Natural killer cell (primary cell): ENCODE results near the gene CCDC82. TPM values are rescaled to one million over a fixed set of nuclear protein-coding genes. Genes with fewer than 3 reads are reported as not detected.
"Not testable (repeated sequence)": the region's sequence is repeated elsewhere in the genome, so short reads cannot be mapped to it uniquely, and the experiment has no call there.

ENCODE experiments used
- ATAC-seq, 3 donors: fragments of 150-1000 bp in 2 of 3; fragments of 200-7000 bp in 1 of 3; cut with Tn5 transposase; 1 replicate in 1 of 3; 2 replicates in 2 of 3; pipeline ENCODE4 v1.10.0; 2021; ENCODE audit warnings: mild to moderate bottlenecking in 2 of 3, moderate library complexity in 2 of 3
- DNase-seq, 2 donors: peaks; one replicate each; pipeline versions ENCODE4 v3.0.0 to v3.0.0-alpha.2; 2013 to 2021; ENCODE audit warnings: mixed read lengths in 1 of 2
- H3K27ac ChIP-seq: one replicate; pipeline ENCODE4 v1.5.1; 2013; ENCODE audit warnings: mild to moderate bottlenecking, low read length
- H3K27me3 ChIP-seq: one replicate; pipeline ENCODE4 v1.6.1; 2013; ENCODE audit warnings: low read length; ENCODE audit not compliant: control insufficient read depth, insufficient read depth
- H3K36me3 ChIP-seq: one replicate; pipeline ENCODE4 v1.6.1; 2013; ENCODE audit warnings: low read length; ENCODE audit not compliant: control insufficient read depth, insufficient read depth
- H3K4me1 ChIP-seq: one replicate; pipeline ENCODE4 v1.6.1; 2013; ENCODE audit warnings: low read length; ENCODE audit not compliant: control insufficient read depth, insufficient read depth
- H3K4me3 ChIP-seq: one replicate; pipeline ENCODE4 v1.5.1; 2013; ENCODE audit warnings: low read length
- H3K9me3 ChIP-seq: one replicate; pipeline ENCODE4 v1.6.1; 2013; ENCODE audit warnings: low read length; ENCODE audit not compliant: control insufficient read depth, insufficient read depth
- H3K27ac Mint-ChIP-seq, 2 donors: one replicate each; pipeline ENCODE4 v1.8.0; 2022; ENCODE audit warnings: mild to moderate bottlenecking in 2 of 2, mixed read lengths in 2 of 2, moderate library complexity in 1 of 2
- H3K27me3 Mint-ChIP-seq, 2 donors: one replicate each; pipeline ENCODE4 v1.8.0; 2022; ENCODE audit warnings: low read depth in 2 of 2, mixed read lengths in 2 of 2
- H3K36me3 Mint-ChIP-seq: one replicate; pipeline ENCODE4 v1.8.0; 2022; ENCODE audit warnings: mixed read lengths
- H3K4me1 Mint-ChIP-seq, 2 donors: one replicate each; pipeline ENCODE4 v1.8.0; 2022; ENCODE audit warnings: mixed read lengths in 2 of 2
- H3K4me3 Mint-ChIP-seq: one replicate; pipeline ENCODE4 v1.8.0; 2022; ENCODE audit warnings: mild to moderate bottlenecking, moderate library complexity, mixed read lengths
- H3K9me3 Mint-ChIP-seq, 2 donors: one replicate each; pipeline ENCODE4 v1.8.0; 2022; ENCODE audit warnings: mixed read lengths in 2 of 2
- WGBS: methylation state at CpG from one replicate; pipeline ENCODE4 v1.1.7; 2013; ENCODE audit warnings: missing lambda C conversion rate; ENCODE audit not compliant: insufficient coverage; 5-methylcytosine and 5-hydroxymethylcytosine counted together
- intact Hi-C: fragments of 100-400 bp; cut with micrococcal nuclease; formaldehyde crosslinking; loops from one replicate; pipeline ENCODE4 v1.14.2; 2022
- total RNA-seq, 4 donors: library from RNA; stranded (reverse); fragments of 120-200 nt in 1 of 4; gene quantifications; one replicate each; pipeline versions ENCODE4 v1.2.3 to v1.2.4, GENCODE V29; 2013 to 2022
- TF ChIP-seq, protein P1 (sequence below): fragments of 200-600 bp; IDR thresholded peaks from one replicate; pipeline ENCODE4 v1.8.0; 2022; ENCODE audit warnings: antibody characterized with exemption

CCDC82 gene
- total RNA-seq, 3 donors from 2014 or later (not counting 1 experiment from before 2014, with no cell fraction given): 36.2 to 42.1 (median 38.0) TPM

DNA sequence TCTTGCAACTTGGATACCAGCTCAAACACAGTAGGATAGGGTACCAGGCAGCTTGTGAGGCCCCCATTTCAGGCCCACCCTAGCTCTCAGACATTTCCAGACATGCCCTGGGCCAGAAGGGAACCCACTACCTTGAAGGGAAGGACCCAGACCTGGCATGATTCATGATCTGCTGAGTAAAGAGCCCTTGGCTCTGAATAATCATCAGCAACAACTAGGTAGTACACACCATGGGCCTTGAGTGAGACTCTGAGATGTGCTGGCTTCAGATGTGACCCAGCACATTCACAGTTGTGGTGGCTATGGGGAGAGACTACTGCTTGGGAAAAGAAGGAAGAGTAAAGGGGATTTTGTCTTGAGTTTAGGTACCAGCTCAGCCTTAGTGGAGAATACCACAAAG is 23.7 kb upstream of the CCDC82 start:
- Histone ChIP-seq H3K4me3 (no peak overlapping the region), H3K27me3 (peaks cover 6% of the 10 kb centered on the region), H3K4me1 (no peaks in the 10 kb centered on the region), H3K36me3 (no peaks in the 10 kb centered on the region), H3K9me3 (no peaks in the 10 kb centered on the region), H3K27ac (no peak overlapping the region)
- no peak for DNase-seq
- no peaks in the 10 kb centered on the region for H3K4me1 Mint-ChIP-seq
- no peak for ATAC-seq
- no peak overlapping the region for H3K27ac Mint-ChIP-seq
- no peaks in the 10 kb centered on the region for H3K36me3 Mint-ChIP-seq
- TF ChIP-seq, protein P1, sequence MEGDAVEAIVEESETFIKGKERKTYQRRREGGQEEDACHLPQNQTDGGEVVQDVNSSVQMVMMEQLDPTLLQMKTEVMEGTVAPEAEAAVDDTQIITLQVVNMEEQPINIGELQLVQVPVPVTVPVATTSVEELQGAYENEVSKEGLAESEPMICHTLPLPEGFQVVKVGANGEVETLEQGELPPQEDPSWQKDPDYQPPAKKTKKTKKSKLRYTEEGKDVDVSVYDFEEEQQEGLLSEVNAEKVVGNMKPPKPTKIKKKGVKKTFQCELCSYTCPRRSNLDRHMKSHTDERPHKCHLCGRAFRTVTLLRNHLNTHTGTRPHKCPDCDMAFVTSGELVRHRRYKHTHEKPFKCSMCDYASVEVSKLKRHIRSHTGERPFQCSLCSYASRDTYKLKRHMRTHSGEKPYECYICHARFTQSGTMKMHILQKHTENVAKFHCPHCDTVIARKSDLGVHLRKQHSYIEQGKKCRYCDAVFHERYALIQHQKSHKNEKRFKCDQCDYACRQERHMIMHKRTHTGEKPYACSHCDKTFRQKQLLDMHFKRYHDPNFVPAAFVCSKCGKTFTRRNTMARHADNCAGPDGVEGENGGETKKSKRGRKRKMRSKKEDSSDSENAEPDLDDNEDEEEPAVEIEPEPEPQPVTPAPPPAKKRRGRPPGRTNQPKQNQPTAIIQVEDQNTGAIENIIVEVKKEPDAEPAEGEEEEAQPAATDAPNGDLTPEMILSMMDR: no peak
- no peak overlapping the region for H3K4me3 Mint-ChIP-seq
- intact Hi-C loops: no loop called here
- no peaks in the 10 kb centered on the region for H3K9me3 Mint-ChIP-seq
- H3K27me3 Mint-ChIP-seq: peaks cover 7 to 29% of the 10 kb centered on the region in 2 donors

DNA sequence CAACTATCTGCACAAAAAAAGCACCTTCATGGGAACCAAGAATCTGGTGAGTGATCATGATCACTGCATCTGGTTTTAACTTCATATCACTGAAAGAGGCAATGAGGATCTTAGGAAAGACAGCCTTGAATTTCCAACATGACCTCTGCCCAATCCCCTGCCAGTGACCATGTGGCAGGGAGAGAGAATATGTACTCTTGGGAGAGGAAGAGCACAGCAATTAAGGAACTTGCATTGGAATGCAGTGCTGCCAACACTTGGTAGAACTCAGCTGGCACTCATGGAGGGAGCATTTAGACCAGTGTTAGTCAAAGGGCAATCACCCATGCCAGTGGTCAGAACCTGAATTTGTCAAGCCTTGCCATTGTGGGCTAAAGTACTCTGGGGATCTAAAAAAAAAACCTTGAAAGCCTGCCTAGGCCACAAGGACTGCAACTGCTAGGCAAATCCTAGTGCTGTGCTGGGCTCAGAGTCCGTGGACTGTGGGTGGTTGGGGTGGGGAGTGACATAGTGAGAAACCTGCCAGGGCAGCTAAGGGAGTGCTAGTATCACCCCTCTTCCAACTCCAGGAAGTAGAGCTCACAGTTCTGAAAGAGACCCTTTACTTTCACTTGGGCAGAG is 23.2 kb upstream of the CCDC82 start:
- peaks cover 7 to 24% of the 10 kb centered on the region in 2 donors for H3K27me3 Mint-ChIP-seq
- no peaks in the 10 kb centered on the region for H3K9me3 ChIP-seq
- H3K9me3 Mint-ChIP-seq: no peaks in the 10 kb centered on the region
- WGBS: 17% methylated on average over 1 of the region's 1 CpG
- TF ChIP-seq, protein P1: no peak
- intact Hi-C loops: no loop called here
- H3K27ac Mint-ChIP-seq: no peak overlapping the region
- no peak overlapping the region for H3K27ac ChIP-seq
- no peak for ATAC-seq
- DNase-seq: no peak
- no peaks in the 10 kb centered on the region for H3K36me3 ChIP-seq
- no peaks in the 10 kb centered on the region for H3K4me1 Mint-ChIP-seq
- H3K36me3 Mint-ChIP-seq: no peaks in the 10 kb centered on the region
- H3K4me3 Mint-ChIP-seq: no peak overlapping the region
- no peak overlapping the region for H3K4me3 ChIP-seq
- H3K4me1 ChIP-seq: no peaks in the 10 kb centered on the region
- H3K27me3 ChIP-seq: peaks cover 6% of the 10 kb centered on the region

DNA sequence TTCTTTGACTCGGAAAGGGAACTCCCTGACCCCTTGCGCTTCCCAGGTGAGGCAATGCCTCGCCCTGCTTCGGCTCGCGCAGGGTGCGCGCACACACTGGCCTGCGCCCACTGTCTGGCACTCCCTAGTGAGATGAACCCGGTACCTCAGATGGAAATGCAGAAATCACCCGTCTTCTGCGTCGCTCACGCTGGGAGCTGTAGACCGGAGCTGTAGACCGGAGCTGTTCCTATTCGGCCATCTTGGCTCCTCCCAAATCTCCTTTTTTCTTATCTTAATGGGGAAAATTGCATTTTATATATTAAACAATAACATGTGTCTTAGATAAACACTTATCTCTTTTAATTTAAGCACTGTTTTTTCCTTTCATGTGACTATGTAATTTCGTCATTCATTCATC is 21.7 kb upstream of the CCDC82 start:
- ATAC-seq, H3K4me3 ChIP-seq, H3K27me3 ChIP-seq, H3K9me3 Mint-ChIP-seq, H3K27ac Mint-ChIP-seq, intact Hi-C loops, H3K36me3 ChIP-seq, H3K4me1 ChIP-seq, H3K9me3 ChIP-seq, H3K36me3 Mint-ChIP-seq, DNase-seq, H3K27ac ChIP-seq, H3K4me1 Mint-ChIP-seq: not testable (repeated sequence)
- peaks cover 7 to 20% of the 10 kb centered on the region in 2 donors for H3K27me3 Mint-ChIP-seq
- peak overlapping the region; percentile 67 for H3K4me3 Mint-ChIP-seq
- 86% methylated on average over 10 of the region's 18 CpGs for WGBS

DNA sequence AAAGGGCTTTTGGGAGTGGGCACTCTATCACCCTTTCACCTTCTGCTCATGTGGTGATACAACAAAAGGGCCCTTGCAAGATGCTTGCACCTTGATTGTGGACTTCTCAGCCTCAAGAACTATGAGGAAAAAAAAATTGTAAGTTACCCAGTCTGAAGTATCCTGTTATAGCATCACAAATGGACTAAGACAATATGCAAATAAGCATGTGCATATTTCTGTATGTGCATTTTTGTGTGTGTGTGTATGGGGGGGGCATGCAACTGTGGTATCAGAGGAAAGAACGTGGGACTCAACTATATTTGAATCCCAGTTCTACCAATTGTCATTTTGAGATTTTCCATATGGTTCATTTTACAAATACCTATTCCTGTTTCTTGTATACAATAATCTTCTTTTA is 11.0 kb upstream of the CCDC82 start:
- Histone ChIP-seq H3K27me3 (peaks cover 4% of the 10 kb centered on the region), H3K36me3 (no peaks in the 10 kb centered on the region), H3K4me3 (no peak overlapping the region), H3K9me3 (no peaks in the 10 kb centered on the region), H3K27ac (no peak overlapping the region), H3K4me1 (no peaks in the 10 kb centered on the region)
- no peak overlapping the region for H3K27ac Mint-ChIP-seq
- no peak overlapping the region for H3K4me3 Mint-ChIP-seq
- ATAC-seq (no peak), DNase-seq (no peak)
- TF ChIP-seq, protein P1: no peak
- H3K4me1 Mint-ChIP-seq: no peaks in the 10 kb centered on the region
- H3K27me3 Mint-ChIP-seq: peaks cover 14 to 32% of the 10 kb centered on the region in 2 donors
- H3K36me3 Mint-ChIP-seq: no peaks in the 10 kb centered on the region
- no peaks in the 10 kb centered on the region for H3K9me3 Mint-ChIP-seq
- intact Hi-C loops: no loop called here
- no CpG with 5 or more reads among the region's 1 CpG for WGBS
